IMR-90 (cell line): ENCODE results near the gene TPT1. TPM values are rescaled to one million over a fixed set of nuclear protein-coding genes. Genes with fewer than 3 reads are reported as not detected.
A peak's percentile ranks its signal among the peaks of the same experiment; 100 is the strongest.

Source experiments
- ATAC-seq: fragments of 200-7000 bp; cut with Tn5 transposase; 2 replicates; pipeline ENCODE4 v1.9.1; 2020; ENCODE audit warnings: low read depth, mild to moderate bottlenecking, moderate library complexity
- BruUV-seq: library from RNA; stranded (reverse); fragments of 400-500 nt; replicated peaks from 2 replicates; lab custom pipeline; 2021; lab: Mats Ljungman, UMichigan
- CTCF ChIA-PET: fragments of 300-600 bp; formaldehyde crosslinking; extraction: SDS; loops from one replicate; lab custom pipeline; 2021; ENCODE audit warnings: antibody characterized with exemption; lab: Yijun Ruan, JAX
- POLR2A ChIA-PET: fragments of 300-600 bp; sonication (Branson Sonifier 250); formaldehyde crosslinking; loops from one replicate; lab custom pipeline; 2022; ENCODE audit warnings: antibody characterized with exemption; ENCODE audit not compliant: unreplicated experiment; lab: Charles Lee
- DNase-seq: peaks from one replicate; pipeline ENCODE4 v3.0.0; 2013
- H2AFZ ChIP-seq: replicated peaks from 2 replicates; pipeline ENCODE3; 2013; ENCODE audit warnings: low read length, mild to moderate bottlenecking; ENCODE audit not compliant: poor library complexity
- H2AK5ac ChIP-seq: 2 replicates; pipeline ENCODE4 v1.6.1; 2013; ENCODE audit warnings: low read depth, low read length, inconsistent platforms
- H2AK9ac ChIP-seq: replicated peaks from 2 replicates; pipeline ENCODE3; 2013; ENCODE audit warnings: mild to moderate bottlenecking, low read depth, low read length, moderate library complexity; ENCODE audit not compliant: poor library complexity
- H2BK120ac ChIP-seq: 2 replicates; pipeline ENCODE4 v1.6.1; 2013; ENCODE audit warnings: low read depth, low read length, inconsistent platforms
- H2BK15ac ChIP-seq: 3 replicates; pipeline ENCODE4 v1.6.1; 2013; ENCODE audit warnings: low read depth, low read length, inconsistent platforms
- H2BK20ac ChIP-seq: 2 replicates; pipeline ENCODE4 v1.6.1; 2013; ENCODE audit warnings: low read depth, mild to moderate bottlenecking, inconsistent platforms, low read length, moderate library complexity
- H2BK5ac ChIP-seq: 2 replicates; pipeline ENCODE4 v1.6.1; 2013; ENCODE audit warnings: mild to moderate bottlenecking, low read depth, low read length, inconsistent platforms; ENCODE audit not compliant: poor library complexity, severe bottlenecking
- H3K14ac ChIP-seq: replicated peaks from 2 replicates; pipeline ENCODE4 v1.6.1; 2013; ENCODE audit warnings: low read depth, low read length, inconsistent platforms
- H3K18ac ChIP-seq: 2 replicates; pipeline ENCODE4 v1.6.1; 2013; ENCODE audit warnings: low read depth, low read length, control low read depth
- H3K23ac ChIP-seq: 2 replicates; pipeline ENCODE4 v1.6.1; 2013; ENCODE audit warnings: low read depth, low read length, inconsistent platforms
- H3K27ac ChIP-seq: 2 replicates; pipeline ENCODE4 v1.5.1; 2013; ENCODE audit warnings: mild to moderate bottlenecking, control low read depth, low read length; ENCODE audit not compliant: insufficient read depth
- H3K27me3 ChIP-seq: 2 replicates; pipeline ENCODE4 v1.6.1; 2013; ENCODE audit warnings: low read length; ENCODE audit not compliant: control insufficient read depth, insufficient read depth
- H3K36me3 ChIP-seq: 2 replicates; pipeline ENCODE4 v1.6.1; 2013; ENCODE audit warnings: low read length, mixed read lengths; ENCODE audit not compliant: control insufficient read depth, insufficient read depth
- H3K4ac ChIP-seq: 2 replicates; pipeline ENCODE4 v1.6.1; 2013; ENCODE audit warnings: low read depth, low read length, inconsistent platforms
- H3K4me1 ChIP-seq: 2 replicates; pipeline ENCODE4 v1.6.1; 2013; ENCODE audit warnings: low read length, mixed read lengths; ENCODE audit not compliant: control insufficient read depth, insufficient read depth
- H3K4me2 ChIP-seq: 2 replicates; pipeline ENCODE4 v1.6.1; 2013; ENCODE audit warnings: low read depth, mild to moderate bottlenecking, control low read depth, low read length, moderate library complexity
- H3K4me3 ChIP-seq: 2 replicates; pipeline ENCODE4 v1.5.1; 2013; ENCODE audit warnings: low read depth, mild to moderate bottlenecking, control low read depth, low read length, moderate library complexity; ENCODE audit not compliant: insufficient read depth
- H3K56ac ChIP-seq: 2 replicates; pipeline ENCODE4 v1.6.1; 2013; ENCODE audit warnings: low read length, inconsistent platforms; ENCODE audit not compliant: insufficient read depth; ENCODE audit errors: extremely low read depth
- H3K79me1 ChIP-seq, 2 experiments: 2 replicates each; pipeline ENCODE4 v1.6.1; 2013; ENCODE audit warnings: low read length in 2 of 2, inconsistent platforms in 1 of 2, low read depth in 1 of 2
- H3K9ac ChIP-seq: 2 replicates; pipeline ENCODE4 v1.6.1; 2013; ENCODE audit warnings: low read depth, low read length, control low read depth
- H3K9me1 ChIP-seq: 2 replicates; pipeline ENCODE4 v1.6.1; 2013; ENCODE audit warnings: low read length, inconsistent platforms; ENCODE audit not compliant: insufficient read depth
- H3K9me3 ChIP-seq: 2 replicates; pipeline ENCODE4 v1.6.1; 2013; ENCODE audit warnings: low read length; ENCODE audit not compliant: control insufficient read depth, insufficient read depth
- H4K20me1 ChIP-seq: 2 replicates; pipeline ENCODE4 v1.6.1; 2013; ENCODE audit warnings: low read length, inconsistent platforms; ENCODE audit not compliant: insufficient read depth
- H4K5ac ChIP-seq: 2 replicates; pipeline ENCODE4 v1.6.1; 2013; ENCODE audit warnings: mild to moderate bottlenecking, low read depth, low read length, control low read depth
- H4K8ac ChIP-seq, 2 experiments: 2 replicates each; pipeline ENCODE4 v1.6.1; 2013; ENCODE audit warnings: low read depth in 2 of 2, low read length in 2 of 2, control low read depth in 1 of 2, inconsistent platforms in 1 of 2
- H4K91ac ChIP-seq: 2 replicates; pipeline ENCODE4 v1.6.1; 2013; ENCODE audit warnings: low read depth, low read length, inconsistent platforms; ENCODE audit not compliant: insufficient read depth
- BHLHE40 ChIP-seq: fragments of 150-350 bp; IDR thresholded peaks from 2 replicates; pipeline ENCODE4 v1.6.1; 2016; ENCODE audit warnings: mild to moderate bottlenecking, low read depth, low read length
- CHD1 ChIP-seq: IDR thresholded peaks from 2 replicates; pipeline ENCODE4 v1.6.1; 2012; ENCODE audit warnings: low read depth, low read length, improper control_type of control experiment
- ELK1 ChIP-seq: fragments of 150-350 bp; IDR thresholded peaks from 2 replicates; pipeline ENCODE4 v1.6.1; 2016; ENCODE audit warnings: low read depth, mild to moderate bottlenecking, low read length, moderate library complexity, borderline replicate concordance
- MAZ ChIP-seq: IDR thresholded peaks from 2 replicates; pipeline ENCODE4 v1.6.1; 2012; ENCODE audit warnings: low read depth, mild to moderate bottlenecking, low read length, improper control_type of control experiment, moderate library complexity, borderline replicate concordance
- POLR2A ChIP-seq: IDR thresholded peaks from 2 replicates; pipeline ENCODE4 v1.6.1; 2012; ENCODE audit warnings: mild to moderate bottlenecking, low read depth, low read length
- WGBS, 2 experiments: methylation state at CpG; one replicate each; pipeline versions ENCODE4 v1.1.5 to v1.1.7; 2013; ENCODE audit warnings: missing lambda C conversion rate in 2 of 2; ENCODE audit not compliant: insufficient read length in 1 of 2; ENCODE audit errors: extremely low coverage in 2 of 2; 5-methylcytosine and 5-hydroxymethylcytosine counted together
- dilution Hi-C: fragments of 300-500 bp; cut with HindIII; formaldehyde crosslinking; loops from one replicate; pipeline ENCODE4 v1.14.3; 2018; ENCODE audit warnings: low sequenced_read_pairs; ENCODE audit not compliant: unreplicated experiment
- in situ Hi-C: fragments of 300-500 bp; cut with MboI; formaldehyde crosslinking; loops from 3 replicates; pipeline ENCODE4 v1.14.3; 2019; ENCODE audit warnings: low sequenced_read_pairs, inconsistent platforms, mixed read lengths
- intact Hi-C: fragments of 100-400 bp; cut with micrococcal nuclease; formaldehyde crosslinking; loops from 2 replicates; pipeline ENCODE4 v1.10.0; 2022
- polyA plus RNA-seq, 3 experiments: library from polyadenylated mRNA; depleted of rRNA; stranded (reverse); fragments of >200 nt; gene quantifications; 2 replicates each; pipeline ENCODE4 v1.2.3, GENCODE V29; 2012; ENCODE audit warnings: low replicate concordance in 1 of 3
- total RNA-seq: library from RNA; depleted of rRNA; stranded (reverse); fragments of >200 nt; gene quantifications from 2 replicates; pipeline ENCODE4 v1.2.3, GENCODE V29; 2012

The TPT1 gene
- total and polyA plus RNA-seq, 2 of the 4 experiments (the other 2 are of a cell fraction): 1,663 to 2,665 TPM

GRCh38 chr13:45340422-45341033, 455 bp downstream of the TPT1 start (continued):
- TF ChIP-seq ELK1: no peak

- H2BK5ac ChIP-seq: peak overlapping the region; percentile 36
- H3K9me3 ChIP-seq: no peaks in the 10 kb centered on the region
- peak overlapping the region; percentile 10 for H3K27ac ChIP-seq
- ChIA-PET POLR2A (interaction anchor here (0.6 to 1.2 kb wide), 2 partner anchors 10 to 1418 kb away, joined by 3 to 4 read pairs; no protein-coding TSS in a partner anchor), CTCF (interaction anchor here (0.7 kb wide), 1 partner anchor 293 kb away, joined by 4 read pairs; no protein-coding TSS in a partner anchor)
- H2AFZ ChIP-seq: no peak overlapping the region
- peaks cover 44% of the 10 kb centered on the region for H3K36me3 ChIP-seq
- 0 out of 2 replicates have a peak, but pooled peaks have one; percentile 4 for TF ChIP-seq CHD1
- no peak for TF ChIP-seq MAZ
- no peak for TF ChIP-seq POLR2A
- no peak for TF ChIP-seq BHLHE40
- H3K56ac ChIP-seq: peak overlapping the region; percentile 75; the same call in 1 of the 2 replicates
- no peaks in the 10 kb centered on the region for H3K27me3 ChIP-seq
- ATAC-seq: no peak
- H2BK15ac ChIP-seq: no peak overlapping the region
- H3K79me1 ChIP-seq: peaks cover 19 to 73% of the 10 kb centered on the region in 2 experiments
- no peak overlapping the region for H2AK9ac ChIP-seq
- dilution Hi-C loops: no loop called here
- no peak overlapping the region for H2BK120ac ChIP-seq
- H3K18ac ChIP-seq: no peak overlapping the region
- BruUV-seq: no TSS peak
- intact Hi-C loops: no loop called here
- H3K4me3 ChIP-seq: peak overlapping the region; percentile 88
- peak overlapping the region; percentile 92 for H3K4me2 ChIP-seq
- no peak overlapping the region for H2AK5ac ChIP-seq
- H4K8ac ChIP-seq: no peak overlapping the region
- in situ Hi-C loops: no loop called here
- H3K4me1 ChIP-seq: peaks cover 4% of the 10 kb centered on the region
- no peak for DNase-seq
- peak overlapping the region; percentile 97 for H3K9ac ChIP-seq
- 60% methylated on average over 1 of the region's 11 CpGs; no CpG with 5 or more reads in 1 of the 2 experiments for WGBS, 2 experiments
- peak overlapping the region; percentile 90 for H3K14ac ChIP-seq
- H2BK20ac ChIP-seq: no peak overlapping the region
- no peak overlapping the region for H4K5ac ChIP-seq
- peak overlapping the region; percentile 82 for H3K23ac ChIP-seq
- H3K9me1 ChIP-seq: peaks cover 12% of the 10 kb centered on the region
- peaks cover 61% of the 10 kb centered on the region for H4K20me1 ChIP-seq
- no peak overlapping the region for H4K91ac ChIP-seq
- no peak overlapping the region for H3K4ac ChIP-seq
These were observed 1.1 kb downstream of the TPT1 start for GRCh38 chr13:45339867-45340266.
